Endometrial microvascular endothelial cells (primary cell): Measurements from ENCODE around the gene LCMT1. TPM values are rescaled to one million over a fixed set of nuclear protein-coding genes. Genes with fewer than 3 reads are reported as not detected.
"Not testable (repeated sequence)": the region's sequence is repeated elsewhere in the genome, so short reads cannot be mapped to it uniquely, and the experiment has no call there.

Source experiments
- in situ Hi-C: cut with HindIII; loops from 2 replicates; pipeline ENCODE4 v1.10.0; 2017; ENCODE audit warnings: low sequenced_read_pairs, low pct_unique_long_range_greater_than_20kb; ENCODE audit errors: inconsistent ontology term
- total RNA-seq: library from RNA; depleted of rRNA; stranded (reverse); fragments of >200 nt; gene quantifications from one replicate; pipeline ENCODE4 v1.2.3, GENCODE V29; 2015; ENCODE audit errors: inconsistent ontology term

Gene LCMT1
- total RNA-seq, 1 donor from 2014 or later, result 40.3 TPM

DNA sequence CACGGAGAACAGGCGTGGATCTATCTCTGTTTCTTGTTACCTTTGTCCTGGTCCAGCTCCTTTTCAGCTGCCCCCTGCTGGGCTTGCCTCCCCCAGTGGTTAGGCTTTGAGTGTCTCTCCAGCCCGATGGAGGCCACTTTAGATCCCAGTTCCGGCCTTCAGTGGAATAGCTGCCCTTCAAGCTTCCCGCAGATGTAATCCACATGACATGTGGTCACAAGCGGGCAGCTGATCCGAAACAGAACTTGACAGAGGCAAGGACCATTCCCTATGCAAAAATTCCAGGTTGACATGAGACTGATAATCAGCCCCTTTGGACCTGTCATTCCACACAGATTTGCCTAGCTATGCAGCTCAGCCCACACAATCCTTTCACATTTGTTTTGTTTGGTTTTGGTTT lies 64.6 kb downstream of the LCMT1 start:
- in situ Hi-C loops, result no loop called here

DNA sequence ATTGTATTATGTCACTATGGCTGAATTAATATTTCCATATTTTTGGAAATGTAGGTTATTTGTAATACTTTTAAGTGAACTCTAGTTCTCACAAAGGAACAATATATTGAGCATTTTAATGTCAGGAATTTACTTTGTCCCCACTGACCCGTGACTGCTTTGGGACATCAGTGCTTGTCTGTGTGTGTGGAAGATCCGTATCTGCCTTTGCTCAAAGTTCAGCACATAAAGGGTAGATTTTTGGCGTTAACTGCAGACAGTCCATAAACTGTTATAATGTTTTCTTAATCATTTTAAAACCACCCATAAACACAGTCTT lies 65.9 kb downstream of the LCMT1 start:
- in situ Hi-C loops, result no loop called here

DNA sequence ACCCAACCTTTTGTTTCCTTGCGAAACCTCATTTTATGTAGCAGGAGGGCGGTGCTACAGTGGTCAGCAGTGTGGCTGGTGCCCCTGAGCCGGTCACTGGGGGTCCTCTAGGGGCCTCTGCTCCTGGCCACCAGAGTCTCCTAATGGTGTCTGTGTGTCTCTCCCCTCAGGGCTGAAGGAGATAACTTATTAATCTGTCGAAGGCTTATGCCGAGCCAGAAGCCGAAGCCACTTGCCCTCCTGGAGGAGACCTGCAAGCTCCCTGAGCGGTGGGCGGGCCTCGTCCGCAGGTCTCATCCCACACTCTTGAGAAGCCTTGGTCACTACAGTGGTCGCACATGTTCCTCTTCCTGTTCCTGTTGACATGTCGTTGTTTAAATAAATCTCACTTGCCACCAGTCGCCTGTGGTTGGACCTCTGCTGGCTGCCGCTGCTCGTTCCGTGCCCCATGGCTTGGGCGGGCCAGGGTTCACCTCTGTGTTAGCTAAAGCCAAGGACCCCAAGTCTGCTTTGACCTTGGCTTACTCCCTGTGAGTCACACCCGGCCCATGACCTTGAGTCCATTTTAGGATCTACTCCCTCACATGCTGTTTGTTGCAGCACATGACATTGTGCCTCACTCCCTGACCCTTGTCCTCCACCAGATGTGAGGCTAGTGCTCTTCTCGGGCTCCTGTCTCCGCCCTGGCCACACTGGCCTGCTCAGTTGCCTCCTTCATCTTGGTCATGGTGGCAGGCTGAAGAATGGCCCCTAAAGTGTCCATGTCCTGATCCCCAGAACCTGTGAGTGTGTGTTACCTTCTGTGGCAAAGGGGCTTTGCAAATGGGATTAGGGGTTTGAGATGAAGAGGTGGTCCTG lies 66.5 kb downstream of the LCMT1 start:
- in situ Hi-C loops, result no loop called here

DNA sequence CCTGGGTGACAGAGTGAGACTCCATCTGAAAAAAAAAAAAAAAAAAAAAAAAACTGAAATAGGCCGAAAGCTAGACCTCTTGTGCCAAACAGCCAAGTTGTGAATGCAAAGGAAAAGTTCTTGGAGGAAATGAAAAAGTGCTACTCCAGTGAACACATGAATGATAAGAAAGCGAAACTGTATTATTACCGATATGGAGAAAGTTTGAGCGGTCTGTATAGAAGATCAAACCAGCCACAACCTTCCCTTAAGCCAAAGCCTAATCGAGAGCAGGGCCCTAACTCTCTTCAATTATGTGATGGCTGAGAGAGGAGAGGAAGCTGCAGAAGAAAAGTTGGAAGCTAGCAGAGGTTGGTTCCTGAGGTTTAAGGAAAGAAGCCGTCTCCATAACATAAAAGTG lies 69.7 kb downstream of the LCMT1 start:
- in situ Hi-C loops, result not testable (repeated sequence)

DNA sequence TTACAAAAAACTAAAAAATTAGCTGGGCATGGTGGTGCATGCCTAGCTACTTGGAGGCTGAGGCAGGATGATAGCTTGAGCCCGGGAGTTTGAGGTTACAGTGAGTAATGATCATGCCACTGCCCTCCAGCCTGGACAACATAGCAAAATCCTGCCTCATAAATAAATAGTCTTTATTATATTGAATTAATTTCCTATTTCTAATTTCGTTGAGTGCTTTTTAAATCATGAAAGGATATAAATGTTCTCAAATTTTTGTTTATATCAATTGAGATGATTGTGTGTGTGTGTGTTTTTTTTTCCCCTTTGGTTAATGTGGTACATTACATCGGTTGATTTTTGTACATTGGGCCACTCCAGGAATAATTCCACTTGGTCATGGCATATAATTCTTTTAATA lies 73.2 kb downstream of the LCMT1 start:
- in situ Hi-C loops, result no loop called here

DNA sequence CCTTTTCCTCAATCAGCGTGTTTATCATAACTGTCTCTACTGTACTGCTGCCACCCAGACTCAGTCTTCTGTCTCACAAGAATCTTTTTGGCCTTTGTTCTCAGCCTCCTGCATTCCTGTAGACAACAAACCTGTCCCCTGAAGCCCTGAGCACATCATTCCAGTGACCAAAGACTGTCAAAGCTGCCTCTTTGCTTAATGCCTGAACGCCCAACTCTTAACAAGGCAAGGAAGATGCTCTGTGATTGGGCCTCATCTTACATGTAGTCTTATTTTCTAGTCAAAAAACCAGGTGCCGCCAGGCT lies 75.9 kb downstream of the LCMT1 start:
- in situ Hi-C loops, result no loop called here

DNA sequence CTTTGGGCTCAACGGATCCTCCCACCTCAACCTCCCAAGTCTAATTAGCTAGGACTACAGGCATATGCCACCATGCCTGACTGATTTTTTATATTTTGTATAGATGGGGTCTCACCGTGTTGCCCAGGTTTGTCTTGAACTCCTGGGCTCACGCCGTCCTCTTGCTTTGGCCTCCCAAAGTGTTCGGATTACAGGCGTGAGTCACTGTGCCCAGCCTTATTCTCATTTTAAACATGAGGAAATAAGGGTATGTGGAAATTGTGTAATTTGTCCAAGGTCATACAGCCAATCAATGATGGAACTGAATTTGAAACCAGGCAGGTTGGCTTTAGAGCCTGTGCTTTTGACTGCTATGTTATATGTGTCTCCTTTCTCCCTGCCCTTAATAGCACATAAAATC lies 77.8 kb downstream of the LCMT1 start:
- in situ Hi-C loops, result no loop called here

DNA sequence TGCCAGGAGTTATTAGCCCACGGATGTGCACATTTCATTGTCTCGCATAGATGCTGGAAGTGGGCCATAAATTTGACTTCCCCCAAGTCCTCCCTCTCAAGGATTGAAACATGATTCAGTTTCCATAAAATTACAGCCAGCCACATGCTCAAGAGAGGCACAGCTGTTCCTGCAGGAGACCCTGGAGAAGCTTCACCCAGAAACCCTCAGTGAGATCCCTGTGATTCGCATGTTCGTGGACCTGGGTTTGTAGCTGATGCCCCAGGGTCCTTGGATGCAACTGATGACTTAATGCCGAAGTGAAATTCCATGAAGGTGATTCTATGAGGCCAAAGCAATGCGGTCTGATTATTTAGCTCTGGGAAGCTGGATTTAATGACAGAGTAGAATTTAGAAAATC lies 80.6 kb downstream of the LCMT1 start:
- in situ Hi-C loops, result no loop called here

DNA sequence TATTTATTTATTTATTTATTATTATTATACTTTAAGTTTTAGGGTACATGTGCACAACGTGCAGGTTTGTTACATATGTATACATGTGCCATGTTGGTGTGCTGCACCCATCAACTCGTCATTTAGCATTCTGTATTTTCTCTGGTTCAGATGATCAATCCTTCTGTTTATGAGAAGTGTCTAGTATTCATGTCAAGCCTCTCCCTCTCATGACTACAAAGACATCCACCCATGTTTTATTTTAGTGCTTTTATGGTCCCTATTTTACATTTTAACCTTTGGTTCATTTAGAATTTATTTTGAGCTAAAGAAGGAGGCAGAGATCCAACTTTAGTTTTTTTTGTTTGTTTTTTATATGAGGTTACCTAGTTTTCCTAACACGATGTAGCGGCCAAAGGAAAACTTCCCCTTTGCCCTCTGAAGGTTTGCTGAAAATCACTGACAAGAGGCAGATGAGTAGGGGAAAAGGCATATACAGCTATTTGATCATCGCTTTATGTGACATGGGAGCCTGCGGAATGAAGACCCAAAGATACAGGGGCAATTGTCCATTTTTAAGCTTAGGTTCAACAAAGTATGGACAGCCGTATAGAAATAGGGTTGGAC lies 82.8 kb downstream of the LCMT1 start:
- in situ Hi-C loops, result no loop called here

DNA sequence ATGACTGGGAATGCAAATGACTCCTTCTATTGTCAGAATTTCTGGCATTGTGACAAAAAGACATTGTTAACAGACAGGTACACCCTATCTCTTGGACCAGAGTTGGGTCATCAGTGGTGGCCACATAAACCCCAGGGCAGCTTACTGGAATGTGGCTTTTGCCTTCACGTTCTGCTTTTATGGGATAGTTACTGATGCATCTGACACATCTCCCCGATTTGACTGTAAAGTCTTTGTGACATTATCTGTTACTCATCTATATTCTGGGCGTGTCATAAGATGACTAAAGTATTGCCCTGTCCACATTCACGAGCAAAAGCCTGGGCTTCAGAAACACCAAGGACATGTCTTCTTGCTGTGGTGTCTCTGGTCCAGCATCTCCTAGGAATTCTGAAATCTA lies 86.5 kb downstream of the LCMT1 start:
- in situ Hi-C loops, result no loop called here

DNA sequence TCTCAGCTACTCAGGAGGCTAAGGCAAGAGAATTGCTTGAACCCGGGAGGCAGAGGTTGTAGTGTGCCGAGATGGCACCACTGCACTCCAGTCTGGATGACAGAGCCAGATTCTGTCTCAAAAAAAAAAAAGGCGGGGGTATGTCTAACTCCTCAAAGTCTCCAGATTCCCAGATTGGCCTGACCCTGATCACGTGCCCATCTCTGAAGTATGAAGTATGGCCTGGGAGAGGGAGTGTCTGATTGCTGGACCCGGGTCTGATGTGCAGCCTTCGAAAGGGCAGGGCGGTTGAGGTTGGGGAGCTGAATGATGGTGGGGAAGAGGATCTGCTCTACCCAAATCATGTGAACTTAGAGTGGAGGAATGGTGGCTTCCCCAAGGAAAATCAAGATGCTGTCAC lies 87.9 kb downstream of the LCMT1 start:
- in situ Hi-C loops, result no loop called here

DNA sequence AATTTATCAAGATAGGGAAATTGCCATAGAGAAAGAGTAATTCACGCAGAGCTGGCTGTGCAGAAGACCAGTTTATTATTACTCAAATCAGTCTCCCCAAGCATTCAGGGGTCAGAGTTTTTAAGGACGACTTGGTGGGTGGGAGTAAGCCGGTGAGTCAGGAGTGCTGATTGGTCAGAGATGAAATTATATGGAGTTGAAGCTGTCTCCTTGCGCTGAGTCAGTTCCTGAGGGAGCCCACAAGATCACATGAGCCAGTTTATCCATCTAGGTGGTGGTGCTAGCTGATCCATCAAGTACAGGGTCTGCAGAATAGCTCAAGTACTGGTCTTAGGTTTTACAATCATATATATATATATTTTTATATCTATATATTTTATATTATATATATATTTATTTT lies 99.2 kb downstream of the LCMT1 start:
- in situ Hi-C loops, result no loop called here

DNA sequence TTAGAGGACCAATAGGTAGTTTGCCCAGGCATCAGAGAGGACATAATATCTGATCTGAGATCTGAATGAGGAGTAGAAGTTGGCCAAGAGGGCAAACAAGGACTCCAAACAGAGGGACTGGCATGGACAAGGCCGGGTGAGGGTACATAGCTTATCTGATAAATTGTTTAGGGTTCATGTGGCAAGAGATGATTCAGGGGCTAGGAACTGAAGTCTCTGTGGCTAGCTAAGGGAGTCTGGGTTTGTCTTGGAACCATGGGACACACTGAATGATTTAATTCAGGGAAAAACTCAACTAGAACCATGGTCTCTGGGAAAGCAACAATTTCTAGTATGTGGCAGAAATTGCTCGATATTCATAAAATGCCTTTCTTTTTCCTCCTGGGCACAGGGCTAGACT lies 101.1 kb downstream of the LCMT1 start:
- in situ Hi-C loops, result no loop called here

DNA sequence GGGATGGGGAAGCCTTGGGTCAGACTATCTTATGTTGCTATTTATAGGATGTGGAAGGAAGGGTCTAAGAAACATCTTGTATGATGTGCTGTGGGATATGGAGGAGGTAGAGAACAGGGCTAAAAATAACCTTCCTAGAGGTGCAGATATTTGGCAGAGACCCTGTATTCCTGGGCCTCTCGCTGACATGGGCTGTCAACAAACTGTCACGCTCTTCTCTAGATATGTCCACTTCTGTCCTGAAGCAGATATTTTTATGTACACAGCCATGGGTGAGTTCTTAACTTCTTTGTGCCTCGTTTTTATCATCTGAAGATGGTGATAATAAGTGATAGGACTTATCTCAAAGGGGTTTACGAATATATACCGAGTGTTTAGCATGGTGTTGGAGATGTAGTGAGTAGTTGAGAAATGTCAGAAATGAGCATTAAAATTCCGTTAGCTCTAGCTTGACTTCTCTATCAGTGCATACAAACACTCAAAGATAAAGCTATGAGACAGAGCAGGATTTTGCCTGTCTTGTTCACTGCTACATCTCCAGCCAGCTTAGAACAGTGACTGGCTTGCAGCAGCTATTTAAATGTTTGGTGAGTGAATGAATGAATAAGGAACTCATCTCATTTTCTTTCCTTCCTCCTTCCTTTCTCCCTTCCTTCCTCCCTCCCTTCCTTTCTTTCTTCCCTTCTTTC lies 102.3 kb downstream of the LCMT1 start:
- in situ Hi-C loops, result no loop called here

DNA sequence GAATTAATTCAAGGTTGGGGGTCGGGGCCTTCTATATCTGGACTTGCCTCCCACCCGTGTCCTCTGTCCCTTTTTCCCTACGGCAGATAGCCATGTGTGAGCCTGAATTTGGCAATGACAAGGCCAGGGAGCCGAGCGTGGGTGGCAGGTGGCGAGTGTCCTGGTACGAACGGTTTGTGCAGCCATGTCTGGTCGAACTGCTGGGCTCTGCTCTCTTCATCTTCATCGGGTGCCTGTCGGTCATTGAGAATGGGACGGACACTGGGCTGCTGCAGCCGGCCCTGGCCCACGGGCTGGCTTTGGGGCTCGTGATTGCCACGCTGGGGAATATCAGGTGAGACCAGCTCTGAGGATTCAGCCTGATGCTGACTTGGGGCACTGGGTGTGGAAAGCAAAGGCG lies 105.6 kb downstream of the LCMT1 start:
- in situ Hi-C loops, result no loop called here

DNA sequence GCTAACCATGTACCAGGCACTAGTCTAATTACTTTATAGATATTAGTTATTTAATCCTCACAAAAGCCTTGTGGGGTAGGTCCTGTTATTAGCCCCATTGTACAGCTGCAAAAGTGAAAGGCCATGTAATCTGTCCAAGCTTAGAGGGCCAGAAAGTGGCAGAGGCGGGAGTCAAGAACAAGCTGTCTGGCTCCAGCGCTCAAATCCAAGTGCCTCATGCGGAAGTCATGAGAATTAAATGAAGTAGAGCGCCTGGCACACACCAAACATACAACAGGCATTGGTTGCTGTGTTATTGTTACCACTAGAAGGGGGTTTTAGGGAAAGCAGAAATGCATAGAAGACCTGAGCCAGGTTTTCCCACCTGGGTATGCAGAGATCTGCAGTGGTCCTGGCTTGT lies 106.4 kb downstream of the LCMT1 start:
- in situ Hi-C loops, result no loop called here

DNA sequence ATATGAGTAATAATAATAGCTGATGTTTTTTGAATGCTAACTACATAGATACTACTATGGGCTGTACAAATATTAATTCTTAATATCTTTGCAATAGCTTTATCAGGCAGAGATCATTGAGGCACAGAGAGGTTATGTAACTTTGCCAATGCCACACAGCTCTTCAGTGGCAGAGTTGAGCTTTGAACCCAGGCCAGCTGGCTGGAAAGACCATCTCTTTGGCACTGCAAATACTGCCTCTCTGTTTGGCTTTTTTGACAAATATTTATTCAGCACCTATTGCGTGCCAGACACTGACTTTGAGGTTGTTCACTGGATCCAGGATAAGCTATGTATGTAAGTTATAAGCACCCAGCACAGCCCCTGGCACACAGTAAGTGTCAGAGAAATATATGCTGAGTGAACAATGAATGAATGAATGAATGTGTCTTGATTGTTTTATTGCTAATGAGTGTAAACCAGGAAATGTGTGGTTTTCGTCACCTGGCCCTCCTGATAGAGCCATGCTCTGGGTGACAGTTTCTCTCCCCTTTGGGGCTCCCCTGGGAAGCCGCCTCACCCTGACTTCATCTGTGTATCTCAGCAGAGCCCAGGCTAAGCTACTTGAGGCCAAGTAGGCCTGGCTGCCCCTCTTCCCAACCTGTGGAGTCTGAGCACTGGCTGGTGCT lies 107.7 kb downstream of the LCMT1 start:
- in situ Hi-C loops, result no loop called here

DNA sequence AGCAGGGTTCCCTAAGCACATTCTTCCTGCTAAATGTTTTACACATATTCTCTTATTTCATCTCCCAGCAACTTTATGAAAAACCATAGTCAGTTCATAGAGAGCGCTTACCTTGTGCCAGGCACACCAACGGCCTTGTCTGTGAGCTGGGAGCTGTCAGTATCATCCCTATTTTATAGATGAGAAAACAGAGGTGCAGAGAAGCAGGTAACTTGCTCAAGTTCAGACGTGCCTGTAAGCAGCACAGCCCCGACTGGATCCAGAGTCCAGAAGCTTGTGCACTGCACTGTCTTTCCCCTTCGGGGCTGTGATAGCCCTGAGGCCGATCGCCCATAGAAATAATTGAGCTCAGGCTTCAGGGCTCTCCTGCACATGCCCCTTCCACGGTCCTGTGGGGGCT lies 111.4 kb downstream of the LCMT1 start:
- in situ Hi-C loops, result no loop called here

DNA sequence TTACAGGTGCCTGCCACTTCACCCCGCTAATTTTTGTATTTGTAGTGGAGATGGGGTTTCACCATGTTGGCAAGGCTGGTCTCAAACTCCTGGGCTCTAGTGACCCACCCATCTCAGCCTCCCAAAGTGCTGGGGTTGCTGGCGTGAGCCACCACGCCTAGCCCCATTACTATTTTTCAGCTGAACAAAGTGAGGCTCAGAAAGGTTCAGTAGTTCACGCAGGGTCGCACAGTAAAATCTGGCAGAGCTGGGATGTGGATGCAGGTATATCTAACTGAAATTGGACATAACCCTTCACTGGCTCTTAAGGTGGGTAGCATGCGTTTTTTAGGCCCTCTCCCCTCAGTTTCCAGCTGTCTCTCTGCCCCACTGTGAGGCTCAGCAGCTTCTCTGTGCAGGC lies 112.4 kb downstream of the LCMT1 start:
- in situ Hi-C loops, result no loop called here

DNA sequence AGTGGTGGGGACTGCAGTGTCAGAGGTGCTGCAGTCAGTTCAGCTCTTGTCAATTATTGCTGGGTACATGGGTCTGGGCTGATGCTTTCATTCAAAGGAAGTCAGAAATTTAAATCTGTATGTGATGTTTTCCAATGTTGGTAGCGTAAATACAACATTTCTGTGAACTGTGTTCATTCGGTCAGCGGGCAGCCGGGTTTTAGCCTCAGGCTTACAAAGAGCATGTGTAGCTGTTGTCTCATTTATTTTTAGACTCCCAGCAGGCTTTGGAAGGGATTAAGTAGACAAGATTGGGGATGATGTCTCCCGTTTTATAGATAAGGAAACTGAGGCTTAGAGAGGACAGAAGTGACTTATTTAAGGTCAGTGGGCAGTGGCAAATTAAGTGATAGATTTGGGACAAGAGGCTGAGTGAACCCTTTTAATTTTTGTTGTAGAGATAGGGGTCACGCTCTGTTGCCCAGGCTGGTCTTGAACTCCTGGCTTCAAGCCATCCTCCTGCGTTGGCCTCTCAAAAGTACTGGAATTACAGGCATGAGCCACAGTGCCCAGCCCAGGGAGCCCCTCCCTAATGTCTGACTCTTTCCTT lies 113.3 kb downstream of the LCMT1 start:
- in situ Hi-C loops, result no loop called here
